ENCODE measurements around the gene PRPF38A.
A peak's percentile ranks its signal among the peaks of the same experiment; 100 is the strongest.

PRPF38A gene

GRCh38 chr1:52460694-52461093, 56.3 kb downstream of the PRPF38A start:
- TF ChIP-seq FOXP2 (optimal IDR thresholded peaks at IDR 0.05; ENCODE audit: control extremely low read depth, extremely low read length, insufficient read depth) (no peak), EZH2 (IDR thresholded peaks at IDR 0.05) (no peak), POLR2AphosphoS5 (IDR thresholded peaks at IDR 0.05; ENCODE audit: borderline replicate concordance, low read depth, low read length) (no peak)
- Histone ChIP-seq H3K36me3 (ENCODE audit: insufficient read depth, low read length) (peaks cover 6% of the 10 kb centered on the region; the same call in 1 of the 2 replicates), H3K27ac (no peak overlapping the region), H3K9ac (ENCODE audit: insufficient read length) (no peak overlapping the region), H3K9me3 (ENCODE audit: low read depth, low read length) (no peaks in the 10 kb centered on the region), H3K4me3 (no peak overlapping the region)
- DNase-seq (ENCODE audit: low read depth, low spot score), result peak; percentile 18

- TF ChIP-seq POLR2AphosphoS5 (IDR thresholded peaks at IDR 0.05; ENCODE audit: borderline replicate concordance, low read depth, low read length) (no peak), EZH2 (IDR thresholded peaks at IDR 0.05) (no peak), FOXP2 (optimal IDR thresholded peaks at IDR 0.05; ENCODE audit: control extremely low read depth, extremely low read length, insufficient read depth) (no peak)
- DNase-seq (ENCODE audit: low read depth, low spot score), result no peak
- H3K36me3 ChIP-seq (ENCODE audit: insufficient read depth, low read length), result 0 out of 2 replicates have a peak, but pooled peaks cover 3% of the 10 kb centered on the region
Measured at GRCh38 chr1:52461821-52462220, 57.4 kb downstream of the PRPF38A start.

GRCh38 chr1:52463891-52464290, 59.5 kb downstream of the PRPF38A start:
- Histone ChIP-seq H3K9me3 (ENCODE audit: low read depth, low read length) (no peaks in the 10 kb centered on the region), H3K4me3 (no peak overlapping the region), H3K9ac (ENCODE audit: insufficient read length) (no peak overlapping the region), H3K36me3 (ENCODE audit: insufficient read depth, low read length) (0 out of 2 replicates have a peak, but pooled peaks cover 2% of the 10 kb centered on the region), H3K27ac (no peak overlapping the region)
- no peak for DNase-seq (ENCODE audit: low read depth, low spot score)
- TF ChIP-seq POLR2AphosphoS5 (IDR thresholded peaks at IDR 0.05; ENCODE audit: borderline replicate concordance, low read depth, low read length) (no peak), EZH2 (IDR thresholded peaks at IDR 0.05) (no peak), FOXP2 (optimal IDR thresholded peaks at IDR 0.05; ENCODE audit: control extremely low read depth, extremely low read length, insufficient read depth) (no peak)

More at GRCh38 chr1:52461821-52462220, 57.4 kb downstream of the PRPF38A start:
- H3K9ac ChIP-seq (ENCODE audit: insufficient read length), result no peak overlapping the region
- H3K27ac ChIP-seq, result no peak overlapping the region
- H3K4me3 ChIP-seq, result no peak overlapping the region
- H3K9me3 ChIP-seq (ENCODE audit: low read depth, low read length), result no peaks in the 10 kb centered on the region

- Histone ChIP-seq H3K9me3 (ENCODE audit: low read depth, low read length) (no peaks in the 10 kb centered on the region), H3K36me3 (ENCODE audit: insufficient read depth, low read length) (peaks cover 16% of the 10 kb centered on the region), H3K9ac (ENCODE audit: insufficient read length) (no peak overlapping the region), H3K4me3 (no peak overlapping the region), H3K27ac (no peak overlapping the region)
- TF ChIP-seq POLR2AphosphoS5 (IDR thresholded peaks at IDR 0.05; ENCODE audit: borderline replicate concordance, low read depth, low read length), result no peak
- DNase-seq (ENCODE audit: low read depth, low spot score), result no peak
Measured at GRCh38 chr1:52469108-52469507, 64.7 kb downstream of the PRPF38A start.

All from SK-N-MC (cell line).